Fibroblast of skin of scalp (primary cell): ENCODE measurements around the gene FADS1.

Experiments
- DNase-seq: peaks from one replicate; pipeline ENCODE4 v3.0.0-alpha.2; 2013

The FADS1 gene

GRCh38 chr11:61795459-61795858 lies 21.3 kb downstream of the FADS1 start:
- DNase-seq: no peak

GRCh38 chr11:61794579-61794978 lies 22.2 kb downstream of the FADS1 start:
- no peak for DNase-seq

- DNase-seq: no peak
Observed at GRCh38 chr11:61793829-61794204, 23.0 kb downstream of the FADS1 start.

- DNase-seq: no peak
Observed at GRCh38 chr11:61793083-61793828, 23.5 kb downstream of the FADS1 start.

- peak; percentile 93 for DNase-seq
Observed at GRCh38 chr11:61792310-61793082, 24.3 kb downstream of the FADS1 start, which contains the start of the genes FEN1 and TMEM258. Gene FEN1 (plus strand): TSS chr11:61792911. CDS start chr11:61795362, 2,451 bp downstream. Gene TMEM258 (minus strand): TSS chr11:61792599. CDS start chr11:61792558, 41 bp downstream.

GRCh38 chr11:61791737-61792309 lies 25.0 kb downstream of the FADS1 start:
- DNase-seq: peak; percentile 84

- peak; percentile 59 for DNase-seq
Observed at GRCh38 chr11:61787928-61788491, 28.8 kb downstream of the FADS1 start.

- no peak for DNase-seq
Observed at GRCh38 chr11:61785837-61786402, 30.9 kb downstream of the FADS1 start.

- no peak for DNase-seq
Observed at GRCh38 chr11:61784506-61784805, 32.3 kb downstream of the FADS1 start.

- peak; percentile 59 for DNase-seq
Observed at GRCh38 chr11:61783717-61784505, 32.9 kb downstream of the FADS1 start.

- no peak for DNase-seq
Observed at GRCh38 chr11:61782841-61783240, 34.0 kb downstream of the FADS1 start.

- DNase-seq: no peak
Observed at GRCh38 chr11:61782299-61782698, 34.5 kb downstream of the FADS1 start.

- no peak for DNase-seq
Observed at GRCh38 chr11:61781585-61781984, 35.2 kb downstream of the FADS1 start.

- DNase-seq: no peak
Observed at GRCh38 chr11:61780581-61781162, 36.1 kb downstream of the FADS1 start.

- no peak for DNase-seq
Observed at GRCh38 chr11:61779666-61780525, 36.9 kb downstream of the FADS1 start.

GRCh38 chr11:61778920-61779650 lies 37.7 kb downstream of the FADS1 start:
- DNase-seq: no peak

GRCh38 chr11:61778357-61778886 lies 38.4 kb downstream of the FADS1 start:
- DNase-seq: no peak

- no peak for DNase-seq
Observed at GRCh38 chr11:61777234-61778090, 39.3 kb downstream of the FADS1 start.
